SKM-1 treated with dmso at 0.1 percent for 144 hours (cell line): ENCODE data around the gene HEATR3.
A peak's percentile ranks its signal among the peaks of the same experiment; 100 is the strongest.

Source experiments
- DNase-seq: peaks from one replicate; lab custom pipeline; 2025; ENCODE audit not compliant: unreplicated experiment; lab: John Stamatoyannopoulos, UW

The HEATR3 gene

GRCh38 chr16:50050802-50051201 is 15.0 kb upstream of the HEATR3 start:
- no peak for DNase-seq

GRCh38 chr16:50056226-50056625 is 9.5 kb upstream of the HEATR3 start:
- DNase-seq, result no peak

- DNase-seq, result no peak
Observed at GRCh38 chr16:50058091-50058771, 7.5 kb upstream of the HEATR3 start.

GRCh38 chr16:50059111-50059510 is 6.7 kb upstream of the HEATR3 start:
- DNase-seq, result no peak

- DNase-seq, result no peak
Observed at GRCh38 chr16:50059669-50060068, 6.1 kb upstream of the HEATR3 start.

- DNase-seq, result no peak
Observed at GRCh38 chr16:50061326-50061725, 4.4 kb upstream of the HEATR3 start.

- no peak for DNase-seq
Observed at GRCh38 chr16:50065241-50065623, 538 bp upstream of the HEATR3 start.

- DNase-seq, result no peak
Observed at GRCh38 chr16:50066482-50067289, 916 bp downstream of the HEATR3 start.

- peak; percentile 25 for DNase-seq
Observed at GRCh38 chr16:50067290-50067853, 1.6 kb downstream of the HEATR3 start.

GRCh38 chr16:50068550-50068949 is 2.8 kb downstream of the HEATR3 start:
- no peak for DNase-seq

GRCh38 chr16:50069060-50069459 is 3.3 kb downstream of the HEATR3 start:
- DNase-seq, result no peak

- no peak for DNase-seq
Observed at GRCh38 chr16:50071075-50071671, 5.4 kb downstream of the HEATR3 start.

- DNase-seq, result no peak
Observed at GRCh38 chr16:50072730-50073129, 7.0 kb downstream of the HEATR3 start.

GRCh38 chr16:50079397-50080140 is 13.8 kb downstream of the HEATR3 start:
- no peak for DNase-seq

- DNase-seq, result no peak
Observed at GRCh38 chr16:50081428-50082018, 15.8 kb downstream of the HEATR3 start.

GRCh38 chr16:50083996-50084395 is 18.2 kb downstream of the HEATR3 start:
- DNase-seq, result no peak

- DNase-seq, result no peak
Observed at GRCh38 chr16:50086176-50086575, 20.4 kb downstream of the HEATR3 start.

- DNase-seq, result no peak
Observed at GRCh38 chr16:50088302-50088701, 22.5 kb downstream of the HEATR3 start.

GRCh38 chr16:50092891-50093290 is 27.1 kb downstream of the HEATR3 start:
- no peak for DNase-seq

GRCh38 chr16:50093607-50094539 is 28.1 kb downstream of the HEATR3 start:
- no peak for DNase-seq
